Activated naive CD8-positive, alpha-beta T cell treated with anti-CD3 and anti-CD28 coated beads, Interleukin-2, amount 50 U/mL, for 16 hours (primary cell): ENCODE results near the gene ZBTB17.
"Not testable (repeated sequence)": the region's sequence is repeated elsewhere in the genome, so short reads cannot be mapped to it uniquely, and the experiment has no call there.

Experiments
- DNase-seq: peaks from one replicate; pipeline ENCODE4 v3.0.0-alpha.2; 2020; ENCODE audit warnings: low read depth, low spot score

Gene ZBTB17

GRCh38 chr1:15988856-15989736 is 13.2 kb upstream of the ZBTB17 start:
- DNase-seq, result no peak

DNA sequence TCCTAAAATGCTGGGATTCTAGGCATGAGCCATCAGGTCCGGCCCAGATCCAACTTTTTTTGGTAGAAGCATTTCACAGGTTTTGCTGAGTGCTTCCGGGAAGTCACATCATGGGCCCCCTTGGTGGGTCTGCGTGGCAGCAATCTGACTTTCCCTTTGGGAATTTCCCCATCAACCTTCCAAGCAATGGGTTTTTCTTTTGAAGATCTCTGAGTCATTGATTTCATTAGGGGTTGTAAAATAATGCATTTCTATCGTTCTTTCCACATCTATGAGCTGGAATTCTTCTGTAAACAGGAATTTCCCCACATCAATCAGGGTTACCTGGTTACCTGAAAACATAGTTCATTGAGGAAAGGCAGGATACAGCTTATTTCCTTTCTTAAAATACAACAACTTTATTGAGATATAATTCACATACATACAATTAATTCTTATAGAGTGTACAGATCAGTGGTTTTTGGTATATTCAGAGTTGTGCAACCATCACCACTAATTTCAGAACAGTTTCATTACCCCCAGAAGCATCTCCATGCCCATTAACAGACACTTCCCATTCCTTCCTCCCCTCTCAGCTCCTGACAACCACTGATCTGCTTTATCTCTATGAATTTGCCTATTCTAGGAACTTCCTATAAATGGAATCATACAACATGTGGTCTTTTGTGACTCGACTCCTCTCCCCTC is 9.9 kb upstream of the ZBTB17 start:
- no peak for DNase-seq

GRCh38 chr1:15983275-15983674 is 7.4 kb upstream of the ZBTB17 start:
- DNase-seq, result no peak

GRCh38 chr1:15981679-15982078 is 5.8 kb upstream of the ZBTB17 start:
- DNase-seq, result no peak

GRCh38 chr1:15977947-15978346 is 2.0 kb upstream of the ZBTB17 start:
- DNase-seq, result not testable (repeated sequence)

- DNase-seq, result peak; percentile 42
Observed at GRCh38 chr1:15975358-15975804, 520 bp downstream of the ZBTB17 start.

- DNase-seq, result no peak
Observed at GRCh38 chr1:15974855-15975254, 1.0 kb downstream of the ZBTB17 start.

DNA sequence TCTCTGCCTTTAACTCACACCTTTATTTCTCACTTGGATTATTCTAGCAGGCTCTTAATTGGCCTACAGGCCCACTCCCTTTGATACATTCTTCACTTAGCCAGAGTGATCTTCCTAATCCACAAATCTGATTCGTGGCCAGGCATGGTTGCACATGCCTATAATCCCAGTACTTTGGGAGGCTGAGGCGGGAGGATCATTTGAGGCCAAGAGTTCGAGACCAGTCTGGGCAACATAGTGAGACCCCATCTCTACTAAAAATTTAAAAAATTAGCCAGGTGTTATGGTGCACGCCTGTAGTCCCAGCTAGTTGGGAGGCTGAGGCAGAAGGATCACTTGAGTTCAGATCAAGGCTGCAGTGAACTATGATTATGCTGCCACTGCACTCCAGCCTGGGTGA is 2.1 kb downstream of the ZBTB17 start:
- no peak for DNase-seq

DNA sequence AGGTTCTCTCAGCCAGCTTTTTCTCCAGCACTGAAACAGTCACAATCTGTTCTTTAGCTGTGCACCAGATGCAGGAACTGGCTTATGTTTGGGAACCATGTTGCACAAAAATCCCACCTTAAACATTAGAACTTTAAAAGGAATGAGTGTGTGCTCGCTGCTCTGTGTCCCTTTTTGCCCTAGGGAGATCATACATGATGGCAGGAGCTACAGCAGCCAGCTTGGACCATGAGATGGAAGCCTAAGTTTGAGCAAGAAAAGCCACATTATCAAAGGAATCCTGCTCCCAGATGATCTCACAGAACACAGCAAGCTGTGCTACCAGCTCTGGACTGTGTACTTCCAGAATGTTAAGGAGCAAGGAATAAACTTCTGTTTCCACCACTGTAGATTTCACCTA is 3.5 kb downstream of the ZBTB17 start:
- no peak for DNase-seq

- no peak for DNase-seq
Observed at GRCh38 chr1:15970911-15971310, 5.0 kb downstream of the ZBTB17 start.

DNA sequence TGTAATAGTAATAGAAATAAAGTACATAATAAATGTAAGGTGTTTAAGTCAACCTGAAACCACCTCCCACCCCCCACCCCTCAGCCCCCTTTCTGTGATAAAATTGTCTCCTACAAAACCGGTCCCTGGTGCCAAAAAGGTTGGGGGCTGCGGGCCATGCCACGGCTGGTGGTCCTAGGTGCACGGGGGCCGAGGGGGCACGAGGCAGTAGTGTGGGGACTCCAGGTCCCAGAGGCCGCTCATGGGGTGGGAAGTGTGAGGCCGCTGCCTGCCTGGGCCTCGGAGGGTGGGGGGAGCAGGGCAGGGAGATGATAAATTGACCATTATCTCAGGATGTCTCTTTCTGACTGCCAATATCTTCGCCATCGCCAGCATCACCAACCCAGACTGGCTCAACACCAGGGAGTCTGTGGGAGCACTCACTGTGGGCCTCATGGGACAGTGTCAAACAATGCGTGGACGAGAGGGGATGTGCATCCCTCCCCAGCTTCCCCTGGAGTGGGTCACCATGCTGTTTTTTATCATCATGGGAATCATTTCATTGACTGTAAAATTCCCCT is 6.5 kb downstream of the ZBTB17 start:
- no peak for DNase-seq

DNA sequence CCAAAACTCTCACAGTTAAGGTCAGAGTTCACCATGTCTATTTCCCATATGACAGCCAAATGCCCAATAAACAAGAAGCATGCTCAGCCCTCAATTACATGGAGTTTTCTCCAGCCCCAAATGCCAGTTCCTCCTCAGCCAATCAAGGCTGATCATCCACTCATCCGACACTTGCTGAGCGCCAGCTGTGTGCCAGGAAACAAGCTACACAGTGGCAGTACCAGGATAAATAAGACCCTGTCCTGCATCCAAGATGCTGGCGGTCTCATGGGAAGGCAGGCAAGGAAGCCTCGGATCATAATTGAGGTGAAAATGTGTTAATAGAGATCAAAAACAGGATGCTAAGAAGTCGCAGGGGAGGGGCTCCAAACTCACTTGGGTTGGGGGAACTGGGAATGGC is 7.7 kb downstream of the ZBTB17 start:
- no peak for DNase-seq

- DNase-seq, result no peak
Observed at GRCh38 chr1:15966956-15967344, 9.0 kb downstream of the ZBTB17 start.

- peak; percentile 61 for DNase-seq
Observed at GRCh38 chr1:15966081-15966955, 9.6 kb downstream of the ZBTB17 start.

DNA sequence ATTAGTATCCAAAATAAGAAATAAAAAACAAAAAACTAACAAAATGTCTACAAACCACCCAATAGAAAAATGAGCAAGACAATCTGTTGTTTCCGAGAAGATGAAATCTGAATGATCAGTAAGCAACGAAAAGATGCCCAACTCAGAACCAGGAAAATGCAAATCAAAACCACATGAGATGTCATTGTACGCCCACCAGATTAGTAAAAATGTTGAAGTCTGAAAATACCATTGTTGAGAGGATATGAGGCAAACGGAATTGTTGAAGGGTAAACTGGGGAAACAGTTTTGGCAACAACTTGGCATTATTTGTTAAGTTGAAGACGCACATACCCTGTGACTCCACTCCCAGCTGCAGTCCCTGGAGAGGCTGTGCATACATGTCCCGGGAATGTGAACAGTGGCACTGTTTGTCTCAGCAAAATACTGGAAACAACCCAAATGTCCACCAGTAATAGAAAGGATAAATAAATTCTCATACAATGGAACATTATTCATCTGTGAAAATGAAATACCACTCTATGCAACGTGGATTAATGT is 10.6 kb downstream of the ZBTB17 start:
- DNase-seq, result no peak

GRCh38 chr1:15963968-15964648 is 11.8 kb downstream of the ZBTB17 start:
- no peak for DNase-seq

DNA sequence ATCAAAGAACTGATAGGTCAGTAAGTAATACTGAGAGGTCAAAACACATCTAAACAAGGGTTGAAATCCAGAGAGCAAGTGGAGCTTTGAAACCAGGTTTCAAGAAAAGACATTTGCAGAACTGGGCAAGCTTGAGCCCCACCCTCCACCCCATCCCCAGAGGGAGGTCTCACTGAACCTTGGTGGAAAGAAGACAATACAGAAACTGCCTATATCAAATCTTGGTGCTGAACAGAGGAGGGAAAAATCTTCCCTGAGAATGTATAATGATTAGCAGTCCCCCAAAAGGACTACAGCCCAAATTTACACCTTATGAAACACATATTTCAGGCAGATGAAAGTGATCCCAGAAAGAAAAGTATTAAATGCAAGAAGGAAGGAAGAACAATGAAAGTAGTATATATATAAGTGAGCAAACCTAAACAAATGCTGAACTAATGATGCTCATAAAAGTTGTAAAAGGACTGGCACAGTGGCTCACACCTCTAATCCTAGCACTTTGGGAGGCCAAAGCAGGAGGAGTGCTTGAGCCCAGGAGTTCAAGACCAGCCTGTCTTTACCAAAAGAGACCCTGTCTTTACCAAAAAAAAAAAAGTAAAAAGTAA is 12.4 kb downstream of the ZBTB17 start:
- no peak for DNase-seq

DNA sequence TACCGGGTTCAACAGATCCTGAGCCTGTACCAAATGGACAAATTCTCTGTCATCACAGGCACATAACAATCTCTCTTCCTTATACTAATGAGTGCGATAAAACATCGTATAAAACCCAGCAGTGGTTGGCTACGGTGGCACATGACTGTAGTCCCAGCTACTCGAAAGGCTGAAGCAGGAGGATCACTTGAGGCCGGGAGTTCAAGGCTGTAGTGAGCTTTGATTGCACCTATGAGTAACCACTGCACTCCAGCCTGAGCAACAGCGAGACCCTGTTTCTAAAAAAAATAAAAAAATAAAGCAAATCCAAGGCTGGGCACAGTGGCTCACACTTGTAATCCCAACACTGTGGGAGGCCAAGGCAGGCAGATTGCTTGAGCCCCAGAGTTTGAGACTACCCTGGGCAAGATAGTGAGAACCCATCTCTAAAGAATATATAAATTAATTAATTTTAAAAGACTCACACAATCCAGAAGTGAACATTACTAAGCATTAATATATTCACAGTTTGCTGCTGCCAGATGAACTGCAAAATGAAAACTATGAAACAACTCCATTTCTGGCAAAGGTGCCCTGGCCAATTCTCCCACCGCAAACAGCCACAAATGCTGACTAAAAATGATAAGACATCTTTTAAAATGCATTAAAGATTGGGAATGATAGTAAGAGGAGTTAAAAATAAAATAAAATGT is 13.1 kb downstream of the ZBTB17 start:
- DNase-seq, result no peak

DNA sequence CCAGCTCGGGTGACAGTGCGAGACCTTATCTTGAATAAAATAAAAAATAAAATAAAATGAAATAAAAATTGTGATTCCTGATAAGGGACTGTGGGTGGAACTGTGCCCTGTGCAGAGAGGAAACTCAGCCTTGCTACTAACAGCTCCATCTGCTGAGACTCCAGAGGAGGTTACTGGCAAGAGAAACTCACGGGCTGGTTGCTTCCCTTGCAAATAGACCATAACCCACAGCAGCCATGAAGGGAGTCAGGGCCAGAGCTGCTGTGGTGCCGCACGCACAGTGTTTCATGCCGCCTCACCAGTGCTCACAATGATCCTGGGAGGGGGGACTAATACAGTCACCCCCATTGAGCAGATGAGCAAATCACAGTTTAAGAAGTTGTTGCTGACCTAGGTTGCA is 13.7 kb downstream of the ZBTB17 start:
- no peak for DNase-seq

DNA sequence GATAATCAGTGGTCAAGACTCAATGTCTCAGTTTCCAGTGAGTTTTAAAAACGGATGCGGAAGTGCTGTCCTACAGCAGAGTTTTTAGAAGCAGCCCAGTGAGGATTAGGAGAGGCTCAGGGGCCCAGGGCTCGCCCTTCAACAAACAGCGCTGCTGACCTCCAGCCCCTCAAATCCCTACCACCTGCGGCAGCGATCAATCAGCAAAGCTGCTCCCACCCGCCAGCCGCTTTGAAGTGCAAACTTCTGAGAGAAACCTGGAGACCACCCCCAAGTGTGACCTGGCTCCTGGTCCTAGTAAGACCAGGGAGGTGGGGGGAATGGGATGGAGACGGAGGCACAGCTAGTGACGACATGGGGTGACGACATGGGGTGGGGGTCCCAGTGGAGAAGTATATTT is 14.4 kb downstream of the ZBTB17 start:
- DNase-seq, result no peak
